ENCODE results near the gene C1orf232. TPM values are rescaled to one million over a fixed set of nuclear protein-coding genes. Genes with fewer than 3 reads are reported as not detected.

Gene C1orf232
- total and polyA plus RNA-seq, 9 of the 15 experiments (the other 6 are each of a cell fraction or from before 2014, with no cell fraction given) = not detected

DNA sequence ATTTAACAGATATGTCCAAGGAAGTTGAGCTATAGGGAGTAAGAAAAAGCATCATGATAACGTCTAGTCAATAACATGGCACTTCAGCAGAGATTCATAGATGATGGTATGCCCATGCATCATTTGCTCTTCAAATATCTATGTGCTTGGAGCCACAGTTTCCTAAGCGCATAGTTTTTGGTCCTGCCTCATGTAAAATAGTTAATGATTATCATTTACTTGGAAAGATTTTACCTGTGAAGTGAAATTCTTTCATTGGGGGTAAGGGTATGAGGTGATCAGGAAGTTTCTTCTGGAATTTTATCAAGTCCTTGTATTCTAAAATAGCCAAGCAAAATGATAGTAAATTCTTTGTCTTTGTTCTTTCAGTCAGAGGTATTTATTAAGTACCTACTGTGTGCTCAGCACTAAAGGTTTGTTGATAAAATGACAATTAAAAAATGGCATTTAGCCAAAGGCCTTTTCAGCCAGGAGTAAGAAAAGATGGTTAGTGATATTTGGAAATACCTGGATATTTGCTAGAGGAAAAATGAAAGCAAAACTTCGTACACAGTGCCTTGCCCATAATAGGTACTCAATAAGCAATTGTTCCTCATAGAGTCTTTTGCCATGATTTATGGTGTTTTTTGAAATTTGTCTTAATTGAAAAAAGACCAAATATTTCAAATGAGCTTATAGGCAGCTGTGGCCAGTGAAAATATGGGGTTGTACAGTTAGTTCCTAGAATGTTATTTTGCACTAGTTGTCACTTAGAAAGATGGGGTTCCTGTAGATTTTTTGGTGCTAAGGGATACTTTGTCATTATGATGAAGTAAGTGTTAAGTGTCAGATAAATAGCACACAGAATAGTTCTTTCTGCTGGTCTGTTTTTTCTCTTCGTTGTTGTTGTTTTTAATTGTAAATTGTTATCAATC lies 44.1 kb downstream of the C1orf232 start (continued):
- TF ChIP-seq, protein P1, sequence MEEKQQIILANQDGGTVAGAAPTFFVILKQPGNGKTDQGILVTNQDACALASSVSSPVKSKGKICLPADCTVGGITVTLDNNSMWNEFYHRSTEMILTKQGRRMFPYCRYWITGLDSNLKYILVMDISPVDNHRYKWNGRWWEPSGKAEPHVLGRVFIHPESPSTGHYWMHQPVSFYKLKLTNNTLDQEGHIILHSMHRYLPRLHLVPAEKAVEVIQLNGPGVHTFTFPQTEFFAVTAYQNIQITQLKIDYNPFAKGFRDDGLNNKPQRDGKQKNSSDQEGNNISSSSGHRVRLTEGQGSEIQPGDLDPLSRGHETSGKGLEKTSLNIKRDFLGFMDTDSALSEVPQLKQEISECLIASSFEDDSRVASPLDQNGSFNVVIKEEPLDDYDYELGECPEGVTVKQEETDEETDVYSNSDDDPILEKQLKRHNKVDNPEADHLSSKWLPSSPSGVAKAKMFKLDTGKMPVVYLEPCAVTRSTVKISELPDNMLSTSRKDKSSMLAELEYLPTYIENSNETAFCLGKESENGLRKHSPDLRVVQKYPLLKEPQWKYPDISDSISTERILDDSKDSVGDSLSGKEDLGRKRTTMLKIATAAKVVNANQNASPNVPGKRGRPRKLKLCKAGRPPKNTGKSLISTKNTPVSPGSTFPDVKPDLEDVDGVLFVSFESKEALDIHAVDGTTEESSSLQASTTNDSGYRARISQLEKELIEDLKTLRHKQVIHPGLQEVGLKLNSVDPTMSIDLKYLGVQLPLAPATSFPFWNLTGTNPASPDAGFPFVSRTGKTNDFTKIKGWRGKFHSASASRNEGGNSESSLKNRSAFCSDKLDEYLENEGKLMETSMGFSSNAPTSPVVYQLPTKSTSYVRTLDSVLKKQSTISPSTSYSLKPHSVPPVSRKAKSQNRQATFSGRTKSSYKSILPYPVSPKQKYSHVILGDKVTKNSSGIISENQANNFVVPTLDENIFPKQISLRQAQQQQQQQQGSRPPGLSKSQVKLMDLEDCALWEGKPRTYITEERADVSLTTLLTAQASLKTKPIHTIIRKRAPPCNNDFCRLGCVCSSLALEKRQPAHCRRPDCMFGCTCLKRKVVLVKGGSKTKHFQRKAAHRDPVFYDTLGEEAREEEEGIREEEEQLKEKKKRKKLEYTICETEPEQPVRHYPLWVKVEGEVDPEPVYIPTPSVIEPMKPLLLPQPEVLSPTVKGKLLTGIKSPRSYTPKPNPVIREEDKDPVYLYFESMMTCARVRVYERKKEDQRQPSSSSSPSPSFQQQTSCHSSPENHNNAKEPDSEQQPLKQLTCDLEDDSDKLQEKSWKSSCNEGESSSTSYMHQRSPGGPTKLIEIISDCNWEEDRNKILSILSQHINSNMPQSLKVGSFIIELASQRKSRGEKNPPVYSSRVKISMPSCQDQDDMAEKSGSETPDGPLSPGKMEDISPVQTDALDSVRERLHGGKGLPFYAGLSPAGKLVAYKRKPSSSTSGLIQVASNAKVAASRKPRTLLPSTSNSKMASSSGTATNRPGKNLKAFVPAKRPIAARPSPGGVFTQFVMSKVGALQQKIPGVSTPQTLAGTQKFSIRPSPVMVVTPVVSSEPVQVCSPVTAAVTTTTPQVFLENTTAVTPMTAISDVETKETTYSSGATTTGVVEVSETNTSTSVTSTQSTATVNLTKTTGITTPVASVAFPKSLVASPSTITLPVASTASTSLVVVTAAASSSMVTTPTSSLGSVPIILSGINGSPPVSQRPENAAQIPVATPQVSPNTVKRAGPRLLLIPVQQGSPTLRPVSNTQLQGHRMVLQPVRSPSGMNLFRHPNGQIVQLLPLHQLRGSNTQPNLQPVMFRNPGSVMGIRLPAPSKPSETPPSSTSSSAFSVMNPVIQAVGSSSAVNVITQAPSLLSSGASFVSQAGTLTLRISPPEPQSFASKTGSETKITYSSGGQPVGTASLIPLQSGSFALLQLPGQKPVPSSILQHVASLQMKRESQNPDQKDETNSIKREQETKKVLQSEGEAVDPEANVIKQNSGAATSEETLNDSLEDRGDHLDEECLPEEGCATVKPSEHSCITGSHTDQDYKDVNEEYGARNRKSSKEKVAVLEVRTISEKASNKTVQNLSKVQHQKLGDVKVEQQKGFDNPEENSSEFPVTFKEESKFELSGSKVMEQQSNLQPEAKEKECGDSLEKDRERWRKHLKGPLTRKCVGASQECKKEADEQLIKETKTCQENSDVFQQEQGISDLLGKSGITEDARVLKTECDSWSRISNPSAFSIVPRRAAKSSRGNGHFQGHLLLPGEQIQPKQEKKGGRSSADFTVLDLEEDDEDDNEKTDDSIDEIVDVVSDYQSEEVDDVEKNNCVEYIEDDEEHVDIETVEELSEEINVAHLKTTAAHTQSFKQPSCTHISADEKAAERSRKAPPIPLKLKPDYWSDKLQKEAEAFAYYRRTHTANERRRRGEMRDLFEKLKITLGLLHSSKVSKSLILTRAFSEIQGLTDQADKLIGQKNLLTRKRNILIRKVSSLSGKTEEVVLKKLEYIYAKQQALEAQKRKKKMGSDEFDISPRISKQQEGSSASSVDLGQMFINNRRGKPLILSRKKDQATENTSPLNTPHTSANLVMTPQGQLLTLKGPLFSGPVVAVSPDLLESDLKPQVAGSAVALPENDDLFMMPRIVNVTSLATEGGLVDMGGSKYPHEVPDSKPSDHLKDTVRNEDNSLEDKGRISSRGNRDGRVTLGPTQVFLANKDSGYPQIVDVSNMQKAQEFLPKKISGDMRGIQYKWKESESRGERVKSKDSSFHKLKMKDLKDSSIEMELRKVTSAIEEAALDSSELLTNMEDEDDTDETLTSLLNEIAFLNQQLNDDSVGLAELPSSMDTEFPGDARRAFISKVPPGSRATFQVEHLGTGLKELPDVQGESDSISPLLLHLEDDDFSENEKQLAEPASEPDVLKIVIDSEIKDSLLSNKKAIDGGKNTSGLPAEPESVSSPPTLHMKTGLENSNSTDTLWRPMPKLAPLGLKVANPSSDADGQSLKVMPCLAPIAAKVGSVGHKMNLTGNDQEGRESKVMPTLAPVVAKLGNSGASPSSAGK (IDR thresholded peaks at IDR 0.05) = no peak
- peak; percentile 69; the same call in 1 of the 2 replicates for TF ChIP-seq ADNP (tag; IDR thresholded peaks at IDR 0.05)
- no peak for TF ChIP-seq MCM5 (IDR thresholded peaks at IDR 0.05; ENCODE audit: low read depth)
- TF ChIP-seq SP1 (CRISPR knock-in tag; IDR thresholded peaks at IDR 0.05) = no peak
- TF ChIP-seq ZFP1 (CRISPR knock-in tag; IDR thresholded peaks at IDR 0.05) = no peak; the same call in 1 of the 2 replicates
- no peak; the same call in 1 of the 2 replicates for TF ChIP-seq ZNF589 (CRISPR knock-in tag; IDR thresholded peaks at IDR 0.05; ENCODE audit: low read depth)
- TF ChIP-seq, protein P2, sequence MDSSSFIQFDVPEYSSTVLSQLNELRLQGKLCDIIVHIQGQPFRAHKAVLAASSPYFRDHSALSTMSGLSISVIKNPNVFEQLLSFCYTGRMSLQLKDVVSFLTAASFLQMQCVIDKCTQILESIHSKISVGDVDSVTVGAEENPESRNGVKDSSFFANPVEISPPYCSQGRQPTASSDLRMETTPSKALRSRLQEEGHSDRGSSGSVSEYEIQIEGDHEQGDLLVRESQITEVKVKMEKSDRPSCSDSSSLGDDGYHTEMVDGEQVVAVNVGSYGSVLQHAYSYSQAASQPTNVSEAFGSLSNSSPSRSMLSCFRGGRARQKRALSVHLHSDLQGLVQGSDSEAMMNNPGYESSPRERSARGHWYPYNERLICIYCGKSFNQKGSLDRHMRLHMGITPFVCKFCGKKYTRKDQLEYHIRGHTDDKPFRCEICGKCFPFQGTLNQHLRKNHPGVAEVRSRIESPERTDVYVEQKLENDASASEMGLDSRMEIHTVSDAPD (CRISPR knock-in tag; IDR thresholded peaks at IDR 0.05) = peak; percentile 71; the same call in 1 of the 2 replicates
- TF ChIP-seq ILF3 (IDR thresholded peaks at IDR 0.05; ENCODE audit: borderline replicate concordance) = no peak
- no peak for TF ChIP-seq SAFB2 (IDR thresholded peaks at IDR 0.05; ENCODE audit: borderline replicate concordance, low read depth, low read length, severe bottlenecking)
- TF ChIP-seq PCBP1 (IDR thresholded peaks at IDR 0.05; ENCODE audit: low read depth, low read length, poor library complexity, severe bottlenecking) = no peak
- TF ChIP-seq PCBP2 (IDR thresholded peaks at IDR 0.05; ENCODE audit: low read depth, low read length, poor library complexity, severe bottlenecking) = no peak
- TF ChIP-seq ZNF76 (CRISPR knock-in tag; IDR thresholded peaks at IDR 0.05; ENCODE audit: borderline replicate concordance) = no peak
